OCI-LY7 (cell line): ENCODE measurements around the gene GTF2H2. TPM values are rescaled to one million over a fixed set of nuclear protein-coding genes. Genes with fewer than 3 reads are reported as not detected.
"Not testable (repeated sequence)": the region's sequence is repeated elsewhere in the genome, so short reads cannot be mapped to it uniquely, and the experiment has no call there.

ENCODE experiments used
- BruUV-seq: library from RNA; stranded (reverse); fragments of 400-500 nt; replicated peaks from 2 replicates; lab custom pipeline; 2021; lab: Mats Ljungman, UMichigan
- CTCF ChIA-PET: fragments of 300-600 bp; sonication (Branson Sonifier 250); formaldehyde crosslinking; loops from one replicate; lab custom pipeline; 2022; ENCODE audit warnings: antibody characterized with exemption; ENCODE audit not compliant: unreplicated experiment; lab: Charles Lee
- POLR2A ChIA-PET: fragments of 300-600 bp; sonication (Branson Sonifier 250); formaldehyde crosslinking; loops from one replicate; lab custom pipeline; 2022; ENCODE audit warnings: antibody characterized with exemption; lab: Charles Lee
- DNase-seq: peaks from one replicate; pipeline ENCODE4 v3.0.0-alpha.2; 2015; ENCODE audit warnings: low spot score
- H2AFZ ChIP-seq: fragments of 200-600 bp; sonication (generic), shearing (Covaris generic); 2 replicates; pipeline ENCODE4 v1.6.1; 2014; ENCODE audit warnings: mild to moderate bottlenecking, antibody characterized with exemption, low read length, moderate library complexity
- H3K27ac ChIP-seq: fragments of 200-600 bp; sonication (generic); 2 replicates; pipeline ENCODE4 v1.5.1; 2014; ENCODE audit warnings: mixed run types, low read depth, mild to moderate bottlenecking, moderate library complexity, low read length, inconsistent platforms; ENCODE audit not compliant: poor library complexity, severe bottlenecking
- H3K36me3 ChIP-seq: fragments of 200-600 bp; sonication (generic); 2 replicates; pipeline ENCODE4 v1.6.1; 2014; ENCODE audit warnings: mild to moderate bottlenecking, antibody characterized with exemption, low read length, moderate library complexity, mixed read lengths; ENCODE audit not compliant: insufficient read depth
- H3K4me1 ChIP-seq: fragments of 200-600 bp; sonication (generic); 2 replicates; pipeline ENCODE4 v1.5.1; 2014; ENCODE audit warnings: mild to moderate bottlenecking, low read length; ENCODE audit not compliant: insufficient read depth, poor library complexity, severe bottlenecking
- H3K4me2 ChIP-seq: fragments of 200-600 bp; sonication (generic); 2 replicates; pipeline ENCODE4 v1.6.1; 2014; ENCODE audit warnings: mild to moderate bottlenecking, low read length
- H3K4me3 ChIP-seq: fragments of 200-600 bp; sonication (generic); 2 replicates; pipeline ENCODE4 v1.5.1; 2014; ENCODE audit warnings: mild to moderate bottlenecking, low read depth, low read length; ENCODE audit not compliant: poor library complexity, severe bottlenecking
- H3K79me2 ChIP-seq: fragments of 200-600 bp; sonication (generic); 2 replicates; pipeline ENCODE4 v1.6.1; 2016; ENCODE audit warnings: low read depth, mild to moderate bottlenecking, low read length, moderate library complexity, mixed read lengths; ENCODE audit not compliant: insufficient read depth
- H3K9me2 ChIP-seq: fragments of 200-600 bp; sonication (generic); 2 replicates; pipeline ENCODE4 v1.6.1; 2016; ENCODE audit warnings: mild to moderate bottlenecking, low read length, mixed read lengths; ENCODE audit not compliant: insufficient read depth
- H3K9me3 ChIP-seq: fragments of 200-600 bp; sonication (generic); 2 replicates; pipeline ENCODE4 v1.6.1; 2014; ENCODE audit warnings: mild to moderate bottlenecking, mixed run types, low read length, mixed read lengths
- H4K20me1 ChIP-seq: fragments of 200-600 bp; sonication (generic); 2 replicates; pipeline ENCODE4 v1.6.1; 2014; ENCODE audit warnings: mild to moderate bottlenecking, antibody characterized with exemption, low read length, moderate library complexity, mixed read lengths; ENCODE audit not compliant: insufficient read depth
- EZH2phosphoT487 ChIP-seq: fragments of 200-600 bp; sonication (generic); IDR thresholded peaks from 2 replicates; pipeline ENCODE4 v1.6.1; 2018; ENCODE audit warnings: low read depth, borderline replicate concordance, mild to moderate bottlenecking, mixed run types, antibody characterized with exemption, low read length, moderate library complexity, mixed read lengths
- intact Hi-C: fragments of 100-400 bp; cut with micrococcal nuclease; formaldehyde crosslinking; loops from one replicate; pipeline ENCODE4 v1.10.0; 2022; ENCODE audit not compliant: unreplicated experiment
- total RNA-seq, 2 experiments: library from RNA; depleted of rRNA in 1 of 2; stranded (reverse); fragments of >200 nt in 1 of 2; shearing (Covaris generic) in 1 of 2; gene quantifications; 2 replicates each; pipeline ENCODE4 v1.2.3, GENCODE V29; 2014 to 2022
- TF ChIP-seq, protein P1 (sequence below): fragments of 200-600 bp; sonication (generic); conservative IDR thresholded peaks from 2 replicates; pipeline ENCODE4 v1.5.1; 2014; ENCODE audit warnings: mild to moderate bottlenecking, antibody characterized with exemption, low read length, moderate library complexity, mixed read lengths

Gene GTF2H2
- total RNA-seq, 2 experiments from 2014 or later = 39.2 to 54.6 TPM

DNA sequence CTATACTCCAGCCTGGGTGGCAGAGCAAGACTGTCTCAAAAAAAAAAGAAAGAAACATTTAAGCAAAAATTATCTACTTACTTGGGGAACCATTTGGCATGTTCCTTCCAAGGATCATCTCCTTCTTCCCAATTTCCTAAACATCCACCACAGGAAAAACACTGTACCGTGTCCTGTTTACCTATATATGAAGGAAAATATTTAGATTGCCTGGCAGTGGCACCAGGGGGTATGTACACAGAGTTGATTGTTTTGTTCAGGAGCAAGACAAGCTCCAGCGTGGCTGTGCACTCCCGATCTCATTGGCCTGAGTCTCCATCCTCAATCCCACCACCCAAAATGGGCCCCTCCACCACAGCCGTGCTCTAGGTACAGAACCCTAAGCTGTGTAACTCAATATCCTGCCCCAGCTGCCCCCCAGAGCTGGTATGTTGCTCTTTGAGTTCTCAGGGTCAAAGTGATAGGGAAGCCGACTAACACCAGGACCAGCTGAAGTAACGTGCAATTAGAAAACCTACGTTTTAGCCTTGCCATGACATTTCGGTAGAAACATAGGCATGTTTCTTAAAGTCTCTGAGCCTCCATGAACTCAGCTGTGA lies 56.2 kb downstream of the GTF2H2 start:
- Histone ChIP-seq H2AFZ (no peak overlapping the region), H3K27ac (no peak overlapping the region), H3K4me1 (no peaks in the 10 kb centered on the region), H3K9me3 (no peaks in the 10 kb centered on the region), H4K20me1 (no peaks in the 10 kb centered on the region), H3K36me3 (no peaks in the 10 kb centered on the region), H3K79me2 (no peaks in the 10 kb centered on the region), H3K4me2 (no peak overlapping the region), H3K9me2 (no peaks in the 10 kb centered on the region), H3K4me3 (no peak overlapping the region)
- intact Hi-C loops = no loop called here
- ChIA-PET CTCF (no interaction called here), POLR2A (no interaction called here)
- no TSS peak for BruUV-seq
- DNase-seq = no peak
- TF ChIP-seq, protein P1, sequence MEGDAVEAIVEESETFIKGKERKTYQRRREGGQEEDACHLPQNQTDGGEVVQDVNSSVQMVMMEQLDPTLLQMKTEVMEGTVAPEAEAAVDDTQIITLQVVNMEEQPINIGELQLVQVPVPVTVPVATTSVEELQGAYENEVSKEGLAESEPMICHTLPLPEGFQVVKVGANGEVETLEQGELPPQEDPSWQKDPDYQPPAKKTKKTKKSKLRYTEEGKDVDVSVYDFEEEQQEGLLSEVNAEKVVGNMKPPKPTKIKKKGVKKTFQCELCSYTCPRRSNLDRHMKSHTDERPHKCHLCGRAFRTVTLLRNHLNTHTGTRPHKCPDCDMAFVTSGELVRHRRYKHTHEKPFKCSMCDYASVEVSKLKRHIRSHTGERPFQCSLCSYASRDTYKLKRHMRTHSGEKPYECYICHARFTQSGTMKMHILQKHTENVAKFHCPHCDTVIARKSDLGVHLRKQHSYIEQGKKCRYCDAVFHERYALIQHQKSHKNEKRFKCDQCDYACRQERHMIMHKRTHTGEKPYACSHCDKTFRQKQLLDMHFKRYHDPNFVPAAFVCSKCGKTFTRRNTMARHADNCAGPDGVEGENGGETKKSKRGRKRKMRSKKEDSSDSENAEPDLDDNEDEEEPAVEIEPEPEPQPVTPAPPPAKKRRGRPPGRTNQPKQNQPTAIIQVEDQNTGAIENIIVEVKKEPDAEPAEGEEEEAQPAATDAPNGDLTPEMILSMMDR = no peak
- TF ChIP-seq EZH2phosphoT487 = no peak

DNA sequence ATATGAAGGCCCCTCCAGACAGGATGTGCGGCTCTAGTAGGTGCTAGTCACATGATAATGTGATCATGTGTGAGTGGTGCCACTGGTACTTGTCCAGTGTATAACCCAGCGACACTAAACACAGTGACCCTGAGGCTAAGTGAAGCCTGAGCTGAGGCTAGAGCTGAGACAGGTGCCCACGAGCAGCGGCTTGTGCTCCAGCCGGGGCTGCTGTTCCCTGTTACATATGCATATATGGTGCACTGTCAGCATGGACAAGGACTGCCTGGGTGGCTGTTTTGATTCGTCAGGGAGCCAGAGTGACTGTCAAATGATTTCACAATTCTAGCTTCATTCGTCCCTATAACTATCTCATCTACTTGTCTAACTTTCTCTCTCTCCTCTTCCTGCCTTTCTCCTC lies 60.5 kb downstream of the GTF2H2 start:
- H3K9me3 ChIP-seq, CTCF ChIA-PET, H3K36me3 ChIP-seq, H3K27ac ChIP-seq, H2AFZ ChIP-seq, H3K4me2 ChIP-seq, H3K4me1 ChIP-seq, DNase-seq, intact Hi-C loops, POLR2A ChIA-PET, H4K20me1 ChIP-seq, H3K79me2 ChIP-seq, H3K4me3 ChIP-seq, H3K9me2 ChIP-seq, BruUV-seq: not testable (repeated sequence)

Other genes starting within 250 kb of the GTF2H2 start
- gene SERF1A, start 167.0 kb downstream of the GTF2H2 start, total RNA-seq (2014; rRNA removed; shearing (Covaris generic)) = 4.8 and 7.1 TPM in 2 replicates
- gene SERF1A, start 167.0 kb downstream of the GTF2H2 start, total RNA-seq (2022) = 6.2 and 7.8 TPM in 2 replicates
- 45.4 and 54.1 TPM in 2 replicates for gene SMN1, start 142.6 kb downstream of the GTF2H2 start, total RNA-seq (2014; rRNA removed; shearing (Covaris generic))
- gene SMN1, start 142.6 kb downstream of the GTF2H2 start, total RNA-seq (2022) = 54.2 and 62.7 TPM in 2 replicates
- 8.0 and 8.8 TPM in 2 replicates for gene NAIP, start 42.3 kb downstream of the GTF2H2 start, total RNA-seq (2014; rRNA removed; shearing (Covaris generic))
- gene NAIP, start 42.3 kb downstream of the GTF2H2 start, total RNA-seq (2022) = 14.0 and 15.7 TPM in 2 replicates